ENCODE data around the gene MYZAP.
"Not testable (repeated sequence)": the region's sequence is repeated elsewhere in the genome, so short reads cannot be mapped to it uniquely, and the experiment has no call there.

Gene MYZAP

DNA sequence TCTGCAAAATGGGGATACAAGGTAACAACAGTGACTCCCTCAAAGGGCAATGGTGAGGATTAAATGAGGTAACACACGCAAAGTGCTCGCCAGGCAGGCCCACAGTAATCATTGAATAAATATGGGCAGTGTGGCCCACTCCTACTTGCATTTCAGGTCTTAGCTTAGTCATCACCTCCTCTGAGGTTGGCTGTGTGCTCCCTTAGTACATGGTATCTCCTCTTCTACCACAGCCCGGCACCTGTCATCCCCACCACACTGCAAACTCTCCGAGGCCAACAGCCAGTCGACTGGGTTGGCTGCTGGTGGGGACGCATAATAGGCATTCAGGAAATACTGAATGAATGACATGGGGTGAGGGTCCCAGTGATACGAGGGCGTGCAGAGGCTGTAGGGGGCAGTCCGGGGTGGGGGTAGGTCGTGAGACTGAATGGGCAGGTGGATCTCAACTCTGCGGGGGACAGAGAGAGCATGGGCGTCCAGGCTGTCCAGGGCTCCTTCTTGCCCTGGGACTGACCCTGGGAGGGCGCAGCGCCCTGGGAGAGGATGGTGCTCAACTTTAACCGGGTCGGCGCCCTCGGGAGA, 375 bp upstream of the MYZAP start:
- no peak for DNase-seq (ENCODE audit: low read depth in 3 of 3, low spot score in 1 of 3)

DNA sequence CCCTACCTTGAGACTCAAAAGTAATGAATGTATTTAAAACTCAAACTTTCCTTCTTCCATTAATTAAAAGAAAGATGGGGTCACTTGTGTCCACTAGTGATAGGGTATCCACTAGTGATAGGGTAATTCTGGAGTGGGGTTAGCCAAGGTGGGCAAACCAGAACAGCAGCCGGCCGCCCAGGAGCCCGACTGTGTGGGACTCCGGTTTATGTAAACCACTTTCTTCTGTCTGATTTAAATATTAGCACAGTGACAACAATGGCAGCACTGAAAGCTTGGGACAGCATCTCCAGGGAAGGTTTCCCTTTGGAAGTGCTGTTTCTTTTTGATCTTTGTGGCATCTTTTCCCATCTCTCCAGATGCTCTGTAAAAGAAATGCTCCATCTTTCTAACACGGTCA, 722 bp downstream of the MYZAP start:
- no peak for DNase-seq (ENCODE audit: low read depth in 3 of 3, low spot score in 1 of 3)

DNA sequence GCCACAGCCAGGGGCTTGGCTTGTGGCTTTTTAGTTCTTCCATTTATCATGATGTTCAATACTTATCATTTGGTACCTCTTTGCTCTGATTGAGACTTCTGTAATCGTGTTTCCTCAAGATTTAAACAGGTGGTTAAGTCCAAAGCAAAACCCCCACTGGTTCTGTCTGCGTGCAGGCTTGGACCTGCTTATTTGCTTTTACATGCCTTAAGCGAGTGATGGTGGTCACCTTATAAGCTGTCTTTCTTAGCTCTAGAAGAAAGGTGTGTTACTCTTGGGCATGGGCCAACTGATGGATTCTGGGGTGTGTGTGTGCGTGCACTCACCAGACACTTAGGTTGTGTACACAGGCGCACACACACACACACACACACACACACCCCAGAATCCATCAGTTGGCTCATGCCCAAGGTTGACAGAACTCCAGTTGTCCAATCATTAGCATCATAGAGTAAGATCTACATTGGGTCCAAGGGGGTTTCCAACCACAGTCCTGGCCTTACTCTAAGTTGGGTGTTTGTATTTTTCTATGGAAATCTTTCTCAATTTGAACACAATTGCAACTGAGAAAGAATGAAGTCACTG, 1.2 kb downstream of the MYZAP start:
- no peak for DNase-seq (ENCODE audit: low read depth in 3 of 3, low spot score in 1 of 3)

DNA sequence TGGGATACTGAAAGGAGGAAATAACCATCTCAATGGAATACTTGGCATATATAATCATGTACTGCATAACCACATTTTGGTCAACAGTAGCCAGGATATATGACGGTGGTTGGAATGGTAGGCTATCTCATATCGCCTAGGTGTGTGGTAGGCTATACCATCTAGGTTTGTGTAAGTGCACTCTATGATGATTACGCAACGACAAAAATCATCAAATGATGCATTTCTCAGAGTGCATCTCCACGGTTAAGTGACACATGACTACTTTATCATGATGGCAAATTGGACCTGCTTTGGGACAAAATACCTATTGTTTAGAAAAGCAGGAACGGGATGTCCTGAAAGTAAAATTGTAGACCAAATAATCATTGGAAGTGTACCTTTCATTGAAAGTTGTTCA, 2.8 kb downstream of the MYZAP start:
- no peak for DNase-seq (ENCODE audit: low read depth in 3 of 3, low spot score in 1 of 3)

DNA sequence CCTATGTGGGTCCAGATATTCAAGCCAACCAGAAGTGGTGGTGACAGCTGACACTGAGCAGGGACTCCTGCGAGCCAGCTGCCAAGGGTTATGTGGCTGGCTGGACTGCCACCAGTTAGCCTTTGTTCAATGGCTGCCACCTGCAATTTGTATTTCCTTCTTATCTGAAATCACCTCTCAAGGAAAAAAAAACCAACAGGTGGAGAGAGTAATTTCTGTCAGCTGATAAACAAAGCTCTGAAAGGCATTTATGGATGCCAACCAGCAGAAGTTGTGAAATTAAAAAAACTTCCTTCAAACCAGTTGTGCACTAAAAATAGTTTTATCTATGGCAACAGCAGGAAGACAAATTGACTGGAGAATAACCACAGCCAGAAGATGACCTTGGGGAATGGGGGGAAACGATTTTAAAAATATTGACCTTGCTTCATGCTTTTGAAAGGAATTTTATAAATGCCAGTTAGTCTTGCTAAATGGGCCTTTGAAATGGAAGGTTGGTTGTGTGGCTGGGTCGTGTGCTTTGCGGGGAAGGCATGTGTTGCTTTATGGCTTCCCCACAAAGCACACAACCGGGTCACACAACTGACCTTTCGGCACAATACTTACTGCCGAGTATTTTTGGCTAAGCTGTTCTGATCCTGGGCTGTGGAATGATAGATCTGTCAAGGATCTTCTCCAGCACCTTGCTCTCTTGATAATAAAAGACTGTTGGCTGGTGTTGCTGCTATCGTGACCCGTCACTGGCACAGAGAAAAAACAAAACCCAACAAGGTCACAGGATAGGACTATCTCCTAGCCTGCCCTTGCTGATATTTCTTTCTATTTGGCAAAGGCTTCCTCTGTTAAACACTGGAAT, 3.5 kb downstream of the MYZAP start:
- no peak for DNase-seq (ENCODE audit: low read depth in 3 of 3, low spot score in 1 of 3)

DNA sequence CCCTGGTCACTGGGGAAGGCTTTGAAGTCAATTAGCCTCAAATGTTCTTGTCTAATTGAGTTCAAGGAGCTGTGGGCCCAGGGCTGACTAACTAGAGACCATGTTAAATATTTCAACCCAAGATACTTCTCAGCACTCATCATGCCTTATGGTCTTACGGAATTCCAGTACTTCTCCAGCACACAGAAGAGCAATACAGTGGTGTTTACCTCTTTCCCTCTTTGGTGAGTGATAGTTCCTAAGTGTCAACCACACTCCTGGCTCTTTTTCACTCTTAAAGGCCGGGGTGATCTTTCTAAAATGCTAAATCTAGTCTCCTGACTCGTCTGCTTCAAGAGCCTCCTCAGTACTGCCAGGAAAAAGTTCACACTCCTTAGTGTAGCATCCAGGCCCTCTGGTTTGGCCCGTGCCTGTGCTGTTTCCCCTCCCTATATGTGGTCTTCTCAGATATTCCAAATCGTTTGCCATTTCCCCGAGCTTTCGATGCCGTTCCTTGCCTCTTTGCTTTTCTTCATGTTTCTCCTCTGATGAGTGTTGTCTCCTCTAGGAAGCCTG, 4.7 kb downstream of the MYZAP start:
- DNase-seq (ENCODE audit: low read depth in 3 of 3, low spot score in 1 of 3) = no peak

DNA sequence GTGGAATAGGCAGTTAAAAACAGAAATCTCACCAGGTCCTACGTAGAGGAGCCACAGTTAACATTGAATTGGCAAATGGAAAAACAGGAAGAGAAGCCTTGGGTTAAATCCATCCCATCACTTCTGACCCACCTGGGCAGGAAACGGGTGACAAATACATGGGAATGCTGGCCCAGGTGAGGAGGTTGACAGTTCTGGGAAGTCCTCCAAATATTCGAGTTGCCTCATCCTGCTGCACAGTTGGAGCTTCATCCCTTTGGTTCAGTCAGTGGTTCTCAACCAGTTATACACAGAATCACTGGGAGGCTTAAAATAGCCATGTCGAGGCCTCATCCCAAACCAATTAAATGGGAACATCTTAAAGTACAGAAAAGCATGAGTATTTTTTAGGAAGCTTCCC, 5.3 kb downstream of the MYZAP start:
- no peak for DNase-seq (ENCODE audit: low read depth in 3 of 3, low spot score in 1 of 3)

DNA sequence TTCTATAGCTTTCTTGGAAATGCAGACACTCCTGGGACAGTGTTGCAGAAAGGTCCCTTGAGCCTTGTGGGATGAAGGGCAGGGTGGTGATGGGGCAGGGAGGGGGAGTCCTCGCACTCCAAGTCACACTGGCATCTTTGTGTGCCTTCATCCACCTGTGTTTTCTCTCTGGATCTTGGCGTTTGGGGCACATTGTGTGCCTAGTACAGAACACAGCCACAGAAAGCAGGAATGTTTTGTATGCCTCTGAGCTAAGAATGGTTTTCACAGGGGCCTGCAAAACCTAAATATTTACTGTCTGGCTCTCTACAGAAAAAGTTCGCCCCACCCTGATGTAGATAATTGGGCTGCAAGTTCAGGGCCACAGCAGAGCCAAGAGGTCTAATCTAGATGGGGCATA, 5.7 kb downstream of the MYZAP start:
- no peak for DNase-seq (ENCODE audit: low read depth in 3 of 3, low spot score in 1 of 3)

DNA sequence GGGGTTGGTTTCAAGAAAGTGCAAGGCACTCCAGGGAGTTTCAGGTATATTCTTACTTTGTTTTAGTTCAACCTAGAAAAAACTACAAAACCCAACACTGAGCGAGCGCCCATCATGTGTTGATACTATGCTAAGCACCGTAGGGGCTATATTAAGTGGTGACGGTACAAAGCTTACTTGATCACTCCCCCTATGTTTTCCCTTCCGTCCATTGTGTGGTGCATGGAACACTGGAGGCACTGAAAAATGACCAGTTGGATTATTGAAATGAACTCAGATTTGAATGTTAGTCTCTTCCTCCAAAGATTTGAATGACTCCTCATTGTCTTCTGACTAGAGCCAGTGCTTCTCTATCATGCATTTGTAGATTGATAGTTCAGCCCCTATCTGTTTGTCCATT, 6.6 kb downstream of the MYZAP start:
- DNase-seq (ENCODE audit: low read depth in 3 of 3, low spot score in 1 of 3) = no peak

DNA sequence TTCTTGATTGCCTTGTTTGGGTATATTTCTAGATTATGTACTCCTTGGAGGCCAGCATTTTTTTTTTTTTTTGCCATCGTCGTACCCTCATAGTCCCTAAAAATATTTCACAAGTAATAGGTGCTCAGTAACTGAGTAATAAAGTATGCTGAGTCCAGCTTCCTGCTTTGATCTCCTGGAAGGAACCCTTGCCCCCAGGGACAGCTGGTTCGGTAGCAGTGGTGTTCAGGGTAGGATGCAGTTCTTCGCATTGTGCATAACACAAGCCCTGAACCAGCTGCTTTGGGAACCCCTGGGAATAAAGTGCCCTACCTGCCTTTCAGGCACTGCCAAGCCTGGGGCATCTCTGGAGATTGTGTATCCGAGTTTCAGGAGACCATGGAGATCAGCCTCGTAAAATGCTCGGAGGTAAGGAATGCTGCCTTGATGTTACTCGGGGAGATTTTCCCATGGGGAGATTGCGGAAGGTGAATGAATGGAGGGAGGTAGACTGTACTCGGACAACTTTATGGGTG, 7.6 kb downstream of the MYZAP start:
- DNase-seq (ENCODE audit: low read depth in 3 of 3, low spot score in 1 of 3) = no peak

DNA sequence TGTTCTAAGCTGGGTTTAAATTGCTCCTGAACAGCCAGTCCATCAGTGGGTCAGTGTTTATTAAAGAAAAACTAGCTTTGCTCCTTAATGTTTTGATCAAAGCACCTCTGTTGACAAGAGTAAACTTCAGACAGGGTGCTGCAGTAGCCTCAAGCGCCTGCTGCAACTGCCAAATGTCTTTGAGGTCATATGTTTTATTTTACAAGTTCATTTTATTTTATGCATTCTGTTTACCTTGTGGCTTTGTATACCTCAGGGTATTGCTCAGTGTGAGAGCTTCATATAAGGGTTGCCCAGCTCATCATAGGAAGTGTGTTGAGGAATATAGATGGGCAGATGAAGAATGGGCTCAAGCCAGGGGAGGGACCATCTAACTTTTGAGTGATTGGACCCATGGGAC, 8.5 kb downstream of the MYZAP start:
- no peak for DNase-seq (ENCODE audit: low read depth in 3 of 3, low spot score in 1 of 3)

DNA sequence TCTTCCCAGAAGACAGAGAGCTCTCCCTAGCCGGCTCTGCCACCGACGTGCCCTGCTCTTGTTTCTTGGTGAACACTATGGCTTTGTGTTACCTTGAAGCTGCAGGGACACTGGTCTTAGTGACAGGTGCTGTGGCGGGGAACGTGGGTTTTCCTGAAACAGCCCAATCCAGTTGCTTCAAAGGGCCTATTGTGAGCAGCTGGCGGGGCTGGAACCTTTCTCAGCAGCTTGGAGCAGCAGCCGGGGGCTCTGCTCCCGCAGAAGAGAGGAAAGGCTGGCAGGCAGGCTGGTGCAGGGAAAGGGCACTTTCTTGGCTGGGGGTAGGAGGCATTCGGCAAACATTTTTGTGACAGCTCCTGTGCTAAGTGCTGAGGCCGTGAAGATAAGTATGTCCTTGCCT, 12.8 kb downstream of the MYZAP start:
- DNase-seq (ENCODE audit: low read depth in 3 of 3, low spot score in 1 of 3) = no peak

DNA sequence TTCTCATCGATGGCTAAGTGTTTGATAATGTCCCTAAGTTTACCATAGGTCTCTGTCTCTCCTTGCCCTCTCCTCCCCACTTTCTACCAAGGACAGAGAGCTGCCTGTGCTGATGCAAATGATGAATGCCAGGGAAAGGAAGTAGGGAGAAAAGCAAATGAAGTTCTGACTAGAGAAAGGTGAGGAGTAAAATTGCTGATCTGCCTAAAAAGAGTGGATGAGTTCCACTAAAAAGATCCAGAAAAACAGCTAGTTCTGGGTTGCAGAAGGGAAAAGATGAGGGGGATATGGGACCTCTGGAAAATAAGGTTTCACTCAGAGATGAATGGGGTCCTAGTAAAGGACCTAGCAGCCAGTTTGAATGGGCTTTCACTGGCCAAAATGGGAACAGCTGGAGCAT, 13.8 kb downstream of the MYZAP start:
- no peak for DNase-seq (ENCODE audit: low read depth in 3 of 3, low spot score in 1 of 3)

DNA sequence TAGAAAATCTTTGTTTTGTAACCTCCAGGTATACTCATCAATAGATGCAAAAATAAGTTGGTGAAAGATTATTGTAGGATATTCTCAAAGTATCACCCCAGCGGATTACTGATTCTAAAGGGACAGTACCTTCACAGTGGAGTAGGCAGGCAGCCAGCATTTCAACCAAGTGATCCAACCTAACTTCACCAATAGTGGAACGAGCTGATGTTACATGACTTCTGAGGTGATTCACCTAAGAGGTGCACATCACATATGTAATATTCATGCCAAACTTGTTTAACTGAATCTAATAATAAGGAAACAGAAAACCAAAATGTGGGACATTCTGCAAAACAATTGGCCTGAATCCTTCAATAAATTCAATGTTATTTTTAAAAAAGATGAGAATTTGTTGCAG, 14.3 kb downstream of the MYZAP start:
- DNase-seq (ENCODE audit: low read depth in 3 of 3, low spot score in 1 of 3) = no peak

DNA sequence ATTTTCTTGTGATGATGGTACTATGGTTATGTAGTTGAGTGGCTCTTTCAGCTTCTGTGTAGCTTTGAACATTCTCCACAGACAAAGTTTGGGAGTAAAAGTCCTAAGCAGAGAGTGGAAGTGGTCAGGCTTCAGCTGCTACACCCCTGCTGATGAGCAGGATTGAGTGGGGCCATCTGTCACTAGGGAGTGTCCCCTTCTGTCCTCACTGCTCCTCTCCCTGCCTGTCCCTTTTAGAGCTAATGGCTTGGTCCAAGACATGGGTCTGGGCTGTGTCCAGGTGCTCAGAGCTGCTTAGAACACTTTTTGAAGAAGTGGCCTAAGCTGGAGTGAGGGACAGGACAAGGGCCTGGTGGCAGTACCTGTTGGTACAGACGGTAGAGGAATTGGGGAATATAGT, 15.1 kb downstream of the MYZAP start:
- no peak for DNase-seq (ENCODE audit: low read depth in 3 of 3, low spot score in 1 of 3)

DNA sequence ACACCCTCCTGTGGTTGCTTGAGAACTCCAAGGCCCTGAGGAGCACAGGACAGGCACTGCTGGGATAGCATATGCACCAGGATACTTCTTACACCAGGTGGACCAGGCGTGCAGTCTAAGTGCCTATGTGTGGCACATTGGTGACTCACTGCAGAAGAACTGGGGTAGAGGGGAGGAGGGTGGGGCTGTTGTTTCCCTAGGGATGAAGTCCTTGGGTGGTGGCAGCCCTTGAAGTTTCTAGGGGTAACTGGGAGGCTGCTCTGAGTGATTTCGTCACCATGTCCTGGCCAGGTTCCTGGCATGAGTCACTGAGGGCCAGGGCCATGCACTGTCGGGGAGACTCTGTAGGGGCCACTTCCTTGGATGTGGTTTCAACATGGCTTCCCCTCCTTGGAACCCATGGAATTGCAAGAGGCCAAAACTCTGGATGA, 15.9 kb downstream of the MYZAP start:
- DNase-seq (ENCODE audit: low read depth in 3 of 3, low spot score in 1 of 3) = no peak

DNA sequence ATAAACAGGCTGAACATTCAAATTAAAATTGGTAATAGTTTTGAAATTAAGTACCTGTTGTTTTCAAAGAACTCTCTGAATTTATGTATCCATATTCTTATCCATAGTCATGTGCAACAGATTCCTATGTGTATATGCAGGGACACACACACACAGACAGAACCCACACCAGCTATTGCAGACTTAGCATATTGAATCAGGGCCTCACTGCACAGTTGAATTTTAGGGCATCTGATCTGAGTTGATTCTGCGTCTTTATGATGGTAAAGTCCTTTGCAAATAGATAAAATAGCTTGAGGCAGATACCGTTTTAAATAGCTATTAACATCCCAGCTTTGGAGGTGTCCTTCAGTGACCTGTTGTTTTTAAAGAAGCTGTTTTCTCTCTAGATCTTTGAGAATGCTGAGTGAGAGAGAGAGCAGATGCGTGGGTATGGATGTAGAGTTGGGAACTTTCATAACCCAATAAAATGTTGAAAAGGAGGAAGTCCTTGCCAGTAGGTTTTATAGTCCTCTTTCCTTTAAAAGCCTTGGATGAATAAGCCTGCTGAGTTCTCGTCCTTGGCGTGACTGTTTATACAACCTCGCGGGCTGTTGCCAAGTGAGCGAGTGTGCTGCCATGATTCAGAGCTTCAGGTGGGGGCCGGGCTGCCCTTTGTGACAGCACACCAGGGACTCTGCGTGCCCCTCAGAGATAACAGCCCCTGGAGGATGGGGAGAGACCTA, 18.3 kb downstream of the MYZAP start:
- no peak for DNase-seq (ENCODE audit: low read depth in 3 of 3, low spot score in 1 of 3)

DNA sequence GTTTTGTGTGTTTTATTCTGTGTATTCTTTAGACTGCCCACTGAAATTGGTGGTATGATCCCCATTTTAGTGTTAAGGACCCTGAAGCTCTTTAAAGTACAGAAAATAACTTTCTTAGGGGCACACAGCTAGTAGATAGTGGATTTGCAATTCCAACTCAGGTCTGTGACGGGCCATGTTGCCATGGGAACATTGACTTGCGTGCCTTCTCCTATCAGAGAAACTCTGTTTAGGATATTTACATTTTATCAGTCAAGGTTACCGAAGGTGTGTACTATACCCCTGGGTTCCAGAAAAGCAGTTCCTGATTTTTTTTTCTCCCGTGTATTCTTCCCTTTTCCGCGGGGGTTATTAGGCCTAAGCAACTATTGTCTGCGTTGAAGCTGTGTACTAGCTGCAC, 19.4 kb downstream of the MYZAP start:
- DNase-seq (ENCODE audit: low read depth in 3 of 3, low spot score in 1 of 3) = no peak

DNA sequence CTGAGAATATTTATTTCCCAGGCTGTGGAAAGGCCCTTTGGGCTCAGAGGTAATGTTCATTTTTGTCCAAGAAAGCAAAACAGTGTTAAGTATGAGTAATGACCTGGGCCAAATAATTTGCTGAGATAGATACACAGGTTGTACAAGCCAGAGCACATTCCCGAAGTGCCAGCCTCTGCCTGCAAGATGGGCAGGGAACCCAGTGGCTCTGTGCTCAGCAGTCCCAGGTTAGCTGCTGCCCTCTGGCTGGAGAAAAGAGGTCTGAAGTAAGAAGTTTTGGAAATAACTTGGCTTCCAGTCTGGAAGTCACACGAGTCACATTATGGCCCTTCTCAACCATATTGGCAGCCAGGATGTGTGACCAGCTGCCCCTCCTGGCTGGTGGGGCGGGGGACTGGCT, 20.2 kb downstream of the MYZAP start:
- DNase-seq (ENCODE audit: low read depth in 3 of 3, low spot score in 1 of 3) = no peak

DNA sequence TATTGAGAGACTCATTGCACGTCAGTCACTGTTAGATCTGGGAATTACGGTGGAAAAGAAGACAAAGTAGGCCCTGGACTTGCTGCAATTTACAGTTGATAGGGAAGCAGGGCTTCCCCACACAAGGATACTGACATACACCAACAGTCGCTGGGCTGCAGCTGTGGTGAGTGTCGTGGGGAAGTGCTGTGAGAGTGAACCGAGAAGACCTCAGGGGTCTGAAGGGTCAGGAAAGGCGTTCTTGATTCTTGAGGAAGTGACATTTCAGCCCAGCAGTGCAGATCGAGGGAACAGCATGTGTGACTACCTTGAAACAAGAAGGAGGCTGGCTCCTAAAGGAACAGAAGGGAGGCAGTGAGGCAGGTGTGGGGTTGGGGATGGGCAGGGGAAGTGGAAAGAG, 22.5 kb downstream of the MYZAP start:
- DNase-seq (ENCODE audit: low read depth in 3 of 3, low spot score in 1 of 3) = no peak

DNA sequence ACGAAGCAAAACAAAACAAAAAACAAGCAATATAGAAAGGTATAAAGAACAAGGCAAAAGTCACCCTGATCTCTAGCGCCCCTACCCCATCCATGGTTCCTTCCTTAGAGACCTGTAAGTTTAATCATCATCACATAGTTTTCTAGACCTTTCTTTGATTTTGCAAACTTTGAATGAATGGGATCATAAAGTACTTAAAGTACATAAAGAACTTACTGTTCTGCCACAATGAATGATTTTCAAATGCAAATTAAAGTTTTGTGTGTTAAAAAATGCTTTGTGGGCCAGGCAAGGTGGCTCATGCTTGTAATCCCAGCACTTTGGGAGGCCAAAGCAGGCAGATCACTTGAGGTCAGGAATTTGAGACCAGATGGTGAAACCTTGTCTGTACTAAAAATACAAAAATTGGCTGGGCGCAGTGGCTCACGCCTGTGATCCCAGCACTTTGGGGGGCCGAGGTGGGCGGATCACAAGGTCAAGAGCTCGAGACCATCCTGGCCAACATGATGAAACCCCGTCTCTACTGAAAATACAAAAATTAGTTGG, 24.3 kb downstream of the MYZAP start:
- not testable (repeated sequence) for DNase-seq (ENCODE audit: low read depth in 3 of 3, low spot score in 1 of 3)
